GM20000 (cell line): Measurements from ENCODE around the gene TDP2.
"Not testable (repeated sequence)": the region's sequence is repeated elsewhere in the genome, so short reads cannot be mapped to it uniquely, and the experiment has no call there.

Source experiments
- DNase-seq: peaks from one replicate; pipeline ENCODE4 v3.0.0; 2012; ENCODE audit warnings: low spot score
- CTCF ChIP-seq: IDR thresholded peaks from 2 replicates; pipeline ENCODE4 v1.5.1; 2012; ENCODE audit warnings: mild to moderate bottlenecking, control low read depth; ENCODE audit errors: extremely low read depth, missing control alignments

Gene TDP2

GRCh38 chr6:24642061-24642460, 24.6 kb downstream of the TDP2 start:
- TF ChIP-seq CTCF = no peak
- DNase-seq = no peak

- not testable (repeated sequence) for DNase-seq
Measured at GRCh38 chr6:24640631-24641030, 26.1 kb downstream of the TDP2 start.

GRCh38 chr6:24640166-24640565, 26.5 kb downstream of the TDP2 start:
- TF ChIP-seq CTCF = no peak
- DNase-seq = no peak

DNA sequence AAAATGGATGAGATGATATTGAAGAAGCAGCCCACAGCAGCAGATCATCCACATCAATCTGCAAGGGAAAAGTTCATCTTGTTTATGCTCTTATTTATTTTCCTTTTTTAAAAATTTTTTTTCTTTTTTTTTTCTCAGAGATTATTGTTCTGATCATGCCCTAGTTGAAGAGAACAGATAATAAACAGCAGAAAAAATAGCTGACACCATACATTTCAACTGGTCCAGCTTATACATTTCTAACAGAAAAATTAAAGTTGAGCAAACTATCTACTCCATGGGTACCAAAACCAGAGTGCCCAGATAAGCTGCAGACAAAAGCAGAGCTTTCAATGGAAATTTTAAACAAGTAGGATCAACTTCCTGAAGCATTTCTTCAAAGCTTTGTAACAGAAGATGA, 30.0 kb downstream of the TDP2 start:
- DNase-seq = no peak
- TF ChIP-seq CTCF = no peak

DNA sequence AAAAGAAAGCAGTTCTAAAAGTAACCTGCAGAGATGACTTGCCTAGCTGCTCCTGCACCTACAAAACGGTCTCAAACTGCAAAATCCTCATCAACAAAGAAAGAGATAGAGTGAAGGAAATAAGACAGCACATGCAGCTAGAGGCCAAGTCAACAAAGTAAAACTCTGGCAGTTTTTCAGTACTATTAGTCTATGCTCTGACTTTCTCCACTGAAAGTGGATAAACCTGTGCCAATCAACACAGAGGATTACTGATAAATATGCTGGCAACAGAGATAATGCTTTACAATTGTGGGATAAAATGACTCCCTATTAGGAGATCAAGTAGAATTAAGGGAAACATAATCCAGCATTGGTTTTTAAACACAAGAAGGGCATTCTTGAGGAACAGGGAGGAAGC, 34.1 kb downstream of the TDP2 start:
- DNase-seq = no peak
- TF ChIP-seq CTCF = no peak

GRCh38 chr6:24631671-24632070, 35.0 kb downstream of the TDP2 start:
- no peak for TF ChIP-seq CTCF

GRCh38 chr6:24630856-24631505, 35.7 kb downstream of the TDP2 start:
- no peak for DNase-seq
- no peak for TF ChIP-seq CTCF

More at GRCh38 chr6:24631671-24632070, 35.0 kb downstream of the TDP2 start:
- DNase-seq = no peak

DNA sequence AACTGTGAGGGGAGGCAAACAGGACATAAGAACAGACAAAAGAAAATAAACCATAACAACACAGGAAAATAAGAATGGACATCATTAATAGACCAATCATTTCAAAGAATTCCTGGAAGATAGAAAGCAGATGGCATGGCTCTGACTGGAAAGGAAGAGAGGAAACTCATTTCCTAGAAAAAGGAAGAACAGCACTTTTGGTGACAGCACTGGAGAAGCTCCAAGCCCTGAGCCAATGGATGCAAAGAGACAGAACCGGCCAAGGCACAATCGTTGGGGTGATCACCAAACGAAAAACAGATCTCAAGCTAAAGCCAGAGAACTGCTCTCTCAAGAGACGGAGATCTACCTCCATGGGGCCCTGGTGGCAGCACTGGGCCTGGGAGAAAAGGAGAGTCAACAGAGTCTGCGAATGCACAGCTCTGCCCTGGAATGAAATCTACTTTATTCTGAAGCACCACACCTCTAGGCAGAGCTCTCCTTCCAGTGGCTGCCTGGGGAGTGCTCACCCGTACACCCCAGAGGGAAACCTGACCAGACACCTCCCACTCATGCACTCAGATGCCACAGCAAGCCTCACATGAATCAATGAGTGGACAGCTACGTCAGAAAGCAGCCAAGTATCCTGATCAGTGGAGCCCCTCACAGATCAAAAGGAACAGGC, 44.9 kb downstream of the TDP2 start:
- no peak for TF ChIP-seq CTCF
- DNase-seq = no peak
